HG03571 (cell line): Measurements from ENCODE around the gene RAB39B.

Source experiments
- ATAC-seq: cut with Tn5 transposase; IDR thresholded peaks from one replicate; pipeline ENCODE4 v1.9.1; 2021; ENCODE audit not compliant: unreplicated experiment

The RAB39B gene

GRCh38 chrX:155216179-155216939 is 47.9 kb downstream of the RAB39B start, which contains the start of gene VBP1:
TSS of gene VBP1 (plus strand) at chrX:155216460. CDS start at chrX:155216483, 23 bp downstream.
- peak; percentile 96 for ATAC-seq

- ATAC-seq = peak; percentile 36
Measured at GRCh38 chrX:155215443-155216178, 48.7 kb downstream of the RAB39B start.

- ATAC-seq = no peak
Measured at GRCh38 chrX:155213731-155214130, 50.6 kb downstream of the RAB39B start.

GRCh38 chrX:155211208-155211607 is 53.1 kb downstream of the RAB39B start:
- ATAC-seq = no peak
